Thoracic aorta (tissue), 2 donors: ENCODE data around the gene MAP2K6. TPM values are rescaled to one million over a fixed set of nuclear protein-coding genes. Genes with fewer than 3 reads are reported as not detected.

Experiments used
- ATAC-seq: fragments of 150-250 bp; one replicate; pipeline ENCODE4 v1.8.0; 2017; ENCODE audit warnings: low read depth; ENCODE audit not compliant: insufficient number of reproducible peaks, low FRiP score
- DNase-seq: peaks from one replicate; pipeline ENCODE4 v3.0.0-alpha.2; 2020; ENCODE audit warnings: low spot score
- H3K27ac ChIP-seq, 2 donors: fragments of 200-600 bp; sonication (generic); 1 replicate in 1 of 2; 2 replicates in 1 of 2; pipeline ENCODE4 v1.5.1; 2016; ENCODE audit warnings: mild to moderate bottlenecking in 2 of 2, moderate library complexity in 2 of 2
- H3K27me3 ChIP-seq: fragments of 200-600 bp; sonication (generic); replicated peaks from 2 replicates; pipeline ENCODE4 v1.6.0; 2016; ENCODE audit warnings: mild to moderate bottlenecking; ENCODE audit not compliant: insufficient read depth
- H3K36me3 ChIP-seq: fragments of 200-600 bp; sonication (generic); one replicate; pipeline ENCODE4 v1.5.1; 2016
- H3K4me1 ChIP-seq, 2 donors: fragments of 200-600 bp; sonication (generic); 1 replicate in 1 of 2; 2 replicates in 1 of 2; pipeline versions ENCODE4 v1.5.1 to v1.6.0; 2016; ENCODE audit warnings: low read depth in 2 of 2, mild to moderate bottlenecking in 1 of 2; ENCODE audit not compliant: control insufficient read depth in 1 of 2
- H3K4me3 ChIP-seq: fragments of 200-600 bp; sonication (generic); 2 replicates; pipeline ENCODE4 v1.5.1; 2016; ENCODE audit warnings: mild to moderate bottlenecking
- H3K9me3 ChIP-seq: fragments of 200-600 bp; sonication (generic); 2 replicates; pipeline ENCODE4 v1.5.1; 2016
- total RNA-seq, 2 donors: library from RNA; depleted of rRNA; stranded (reverse); fragments of >200 nt; gene quantifications; one replicate each; pipeline versions ENCODE4 v1.1.0 to v1.2.3, GENCODE V29; 2016
- TF ChIP-seq, protein P1 (sequence below): fragments of 200-600 bp; sonication (generic); IDR thresholded peaks from one replicate; pipeline ENCODE4 v1.5.1; 2019; ENCODE audit warnings: antibody characterized with exemption

The MAP2K6 gene
- total RNA-seq, 2 donors from 2014 or later: 1.5 to 6.3 TPM

DNA sequence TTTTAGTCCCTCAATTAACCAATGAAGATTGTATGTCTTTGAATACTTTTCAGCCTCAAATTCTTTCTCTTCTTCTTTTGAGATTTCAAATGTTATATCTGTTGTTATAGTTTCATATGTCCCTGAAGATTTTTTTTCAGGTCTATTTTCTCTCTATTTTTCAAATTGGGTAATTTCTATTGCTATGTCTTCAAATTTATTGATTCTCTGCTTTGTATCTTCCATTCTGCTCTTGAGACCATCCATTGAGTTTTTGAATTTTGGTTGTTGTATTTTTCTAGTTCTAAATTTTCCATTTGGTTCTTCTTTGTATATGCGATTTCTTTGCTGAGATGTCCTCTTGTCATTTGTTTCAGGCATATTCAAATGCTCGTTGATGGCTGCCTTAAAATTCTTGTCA is 26.7 kb downstream of the MAP2K6 start:
- no peaks in the 10 kb centered on the region for H3K4me1 ChIP-seq
- H3K36me3 ChIP-seq: no peaks in the 10 kb centered on the region
- ATAC-seq (no peak), DNase-seq (no peak)
- H3K27ac ChIP-seq: no peak overlapping the region
- no peaks in the 10 kb centered on the region for H3K27me3 ChIP-seq
- TF ChIP-seq, protein P1, sequence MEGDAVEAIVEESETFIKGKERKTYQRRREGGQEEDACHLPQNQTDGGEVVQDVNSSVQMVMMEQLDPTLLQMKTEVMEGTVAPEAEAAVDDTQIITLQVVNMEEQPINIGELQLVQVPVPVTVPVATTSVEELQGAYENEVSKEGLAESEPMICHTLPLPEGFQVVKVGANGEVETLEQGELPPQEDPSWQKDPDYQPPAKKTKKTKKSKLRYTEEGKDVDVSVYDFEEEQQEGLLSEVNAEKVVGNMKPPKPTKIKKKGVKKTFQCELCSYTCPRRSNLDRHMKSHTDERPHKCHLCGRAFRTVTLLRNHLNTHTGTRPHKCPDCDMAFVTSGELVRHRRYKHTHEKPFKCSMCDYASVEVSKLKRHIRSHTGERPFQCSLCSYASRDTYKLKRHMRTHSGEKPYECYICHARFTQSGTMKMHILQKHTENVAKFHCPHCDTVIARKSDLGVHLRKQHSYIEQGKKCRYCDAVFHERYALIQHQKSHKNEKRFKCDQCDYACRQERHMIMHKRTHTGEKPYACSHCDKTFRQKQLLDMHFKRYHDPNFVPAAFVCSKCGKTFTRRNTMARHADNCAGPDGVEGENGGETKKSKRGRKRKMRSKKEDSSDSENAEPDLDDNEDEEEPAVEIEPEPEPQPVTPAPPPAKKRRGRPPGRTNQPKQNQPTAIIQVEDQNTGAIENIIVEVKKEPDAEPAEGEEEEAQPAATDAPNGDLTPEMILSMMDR: no peak
- H3K9me3 ChIP-seq: no peaks in the 10 kb centered on the region
- H3K4me3 ChIP-seq: no peak overlapping the region

DNA sequence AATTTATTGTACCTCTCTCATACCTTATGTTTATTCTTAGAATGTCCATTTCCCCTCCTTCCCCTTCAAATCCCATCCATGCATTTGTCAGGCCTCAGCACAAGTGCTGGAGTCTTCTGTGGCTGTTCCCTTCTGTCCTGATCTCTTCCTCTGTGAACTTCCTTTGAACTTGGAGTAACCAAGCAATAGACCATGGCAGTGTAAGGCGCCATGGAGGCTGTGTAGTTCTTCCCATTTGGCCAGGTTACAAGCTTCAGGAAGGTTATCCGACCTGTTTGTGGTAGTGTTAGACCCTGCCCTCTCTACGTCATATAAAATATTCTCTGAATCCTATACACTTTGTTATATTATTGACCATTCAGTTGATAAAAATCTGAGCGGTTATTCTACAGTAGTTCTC is 28.6 kb downstream of the MAP2K6 start:
- H3K36me3 ChIP-seq: no peaks in the 10 kb centered on the region

DNA sequence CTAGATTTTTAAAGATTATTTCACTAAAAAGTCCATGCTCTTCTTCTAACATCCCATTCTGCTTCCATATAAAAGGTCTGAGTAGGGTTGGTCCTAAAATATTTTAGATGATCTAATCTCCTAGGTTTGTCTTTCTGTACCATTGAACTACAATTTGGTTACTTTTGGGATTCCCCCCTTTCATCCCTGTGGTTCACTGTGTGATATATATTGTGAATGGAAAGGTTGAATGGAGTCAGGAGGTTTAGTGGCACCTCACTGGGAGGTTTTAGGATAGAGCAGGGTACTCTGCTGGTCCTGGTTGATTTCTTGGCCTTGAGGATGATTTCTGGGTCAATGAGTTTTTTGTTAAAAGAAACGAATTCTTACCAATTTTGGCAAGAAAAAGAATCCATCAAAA is 29.5 kb downstream of the MAP2K6 start:
- Histone ChIP-seq H3K4me1 (peaks cover 0 to 12% of the 10 kb centered on the region in 2 donors), H3K4me3 (no peak overlapping the region), H3K27ac (no peak overlapping the region), H3K9me3 (no peaks in the 10 kb centered on the region), H3K27me3 (no peaks in the 10 kb centered on the region), H3K36me3 (no peaks in the 10 kb centered on the region)
- no peak for ATAC-seq
- DNase-seq: no peak
- TF ChIP-seq, protein P1: no peak

More for the DNA sequence above, 28.6 kb downstream of the MAP2K6 start:
- Histone ChIP-seq H3K4me3 (no peak overlapping the region), H3K4me1 (peaks cover 0 to 8% of the 10 kb centered on the region in 2 donors), H3K9me3 (no peaks in the 10 kb centered on the region), H3K27ac (no peak overlapping the region), H3K27me3 (no peaks in the 10 kb centered on the region)
- no peak for ATAC-seq
- TF ChIP-seq, protein P1: no peak
- DNase-seq: no peak

DNA sequence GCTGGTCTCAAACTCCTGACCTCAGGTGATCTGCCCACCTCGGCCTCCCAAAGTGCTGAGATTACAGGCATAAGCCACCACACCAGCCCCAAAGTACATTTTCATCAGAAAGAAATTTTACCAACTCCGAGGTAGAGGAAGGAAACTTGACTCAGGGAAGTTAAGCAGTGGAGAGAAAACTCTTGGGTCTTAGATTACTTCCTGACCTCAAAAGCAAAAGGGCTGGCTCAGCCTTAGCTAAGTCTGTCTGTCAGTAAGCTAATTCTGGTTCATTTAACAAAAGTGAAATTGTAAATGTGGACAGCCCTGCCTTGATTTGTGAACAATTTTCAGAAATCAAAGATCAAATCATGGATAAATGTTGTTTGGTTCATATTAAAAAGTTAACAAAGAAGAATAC is 30.6 kb downstream of the MAP2K6 start:
- ATAC-seq (no peak), DNase-seq (no peak)
- Histone ChIP-seq H3K4me3 (no peak overlapping the region), H3K36me3 (no peaks in the 10 kb centered on the region), H3K27ac (no peak overlapping the region), H3K9me3 (no peaks in the 10 kb centered on the region), H3K27me3 (no peaks in the 10 kb centered on the region), H3K4me1 (peaks cover 0 to 12% of the 10 kb centered on the region in 2 donors)
- TF ChIP-seq, protein P1: no peak

DNA sequence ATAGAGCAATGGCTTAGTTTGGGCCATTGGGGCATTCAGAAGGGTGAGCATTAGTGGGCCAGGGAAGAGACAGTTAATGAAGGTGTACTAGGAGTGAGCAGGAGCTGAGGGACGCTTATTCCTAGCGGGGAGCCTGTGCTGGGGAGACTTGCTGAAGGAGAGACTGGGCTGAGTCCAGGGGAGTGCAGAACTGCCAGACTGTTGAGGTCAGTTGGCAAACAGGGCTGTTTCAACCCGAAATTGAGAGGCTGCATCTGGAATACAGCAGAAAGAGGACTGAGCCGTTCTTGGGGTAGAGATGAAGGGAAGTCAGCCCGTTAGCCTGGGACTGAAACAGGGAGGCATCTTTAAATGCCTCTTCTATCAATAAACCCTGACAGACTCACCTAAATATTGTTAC is 33.2 kb downstream of the MAP2K6 start:
- Histone ChIP-seq H3K27ac (no peak overlapping the region), H3K27me3 (no peaks in the 10 kb centered on the region), H3K4me1 (peaks cover 0 to 12% of the 10 kb centered on the region in 2 donors), H3K36me3 (no peaks in the 10 kb centered on the region), H3K4me3 (no peak overlapping the region), H3K9me3 (no peaks in the 10 kb centered on the region)
- TF ChIP-seq, protein P1: no peak
- DNase-seq (no peak), ATAC-seq (no peak)
